A549 (cell line): ENCODE results near the gene UFD1. TPM values are rescaled to one million over a fixed set of nuclear protein-coding genes. Genes with fewer than 3 reads are reported as not detected.

Experiments used
- ATAC-seq, 2 experiments: fragments of 200-7000 bp in 1 of 2; fragments of >200 bp in 1 of 2; cut with Nextera tagmentation in 1 of 2; cut with Tn5 transposase in 1 of 2; 3 replicates each; pipeline versions ENCODE4 v1.8.0 to v1.9.1; 2018 to 2020; ENCODE audit warnings: mild to moderate bottlenecking in 1 of 2, moderate library complexity in 1 of 2
- CTCF ChIA-PET: fragments of 300-600 bp; sonication (Branson Sonifier 250); formaldehyde crosslinking; extraction: SDS; loops from one replicate; lab custom pipeline; 2021; ENCODE audit warnings: antibody characterized with exemption, inconsistent platforms; lab: Yijun Ruan, JAX
- POLR2A ChIA-PET: fragments of 350-600 bp; formaldehyde crosslinking; extraction: SDS; loops from one replicate; lab custom pipeline; 2021; ENCODE audit warnings: antibody characterized with exemption, inconsistent platforms; lab: Yijun Ruan, JAX
- DNase-seq, 2 experiments: peaks; one replicate each; pipeline versions ENCODE4 v3.0.0 to v3.0.0-alpha.2; 2011 to 2016; ENCODE audit warnings: low read depth in 1 of 2, low spot score in 1 of 2
- FAIRE-seq: peaks from 2 replicates; lab custom pipeline; 2011; peaks lifted over from hg19 to GRCh38; lab: Jason Lieb, UNC
- H3K27ac ChIP-seq, 2 experiments: fragments of >200 bp; sonication (Bioruptor Twin); formaldehyde crosslinking; 3 replicates each; pipeline ENCODE4 v1.5.1; 2016 to 2017
- H3K4me1 ChIP-seq: fragments of >200 bp; sonication (Bioruptor Twin); formaldehyde crosslinking; 3 replicates; pipeline ENCODE4 v1.6.1; 2016
- H3K4me2 ChIP-seq: fragments of >200 bp; sonication (Bioruptor Twin); formaldehyde crosslinking; 3 replicates; pipeline ENCODE4 v1.6.1; 2016
- H3K4me3 ChIP-seq: fragments of >200 bp; sonication (Bioruptor Twin); formaldehyde crosslinking; 3 replicates; pipeline ENCODE4 v1.5.1; 2016
- H3K9me3 ChIP-seq: fragments of >200 bp; sonication (Bioruptor Twin); formaldehyde crosslinking; 3 replicates; pipeline ENCODE4 v1.6.1; 2016
- BHLHE40 ChIP-seq: IDR thresholded peaks from 2 replicates; pipeline ENCODE4 v1.6.1; 2012; ENCODE audit warnings: low read depth, low read length, inconsistent platforms
- E2F6 ChIP-seq: IDR thresholded peaks from 2 replicates; pipeline ENCODE4 v1.6.1; 2012; ENCODE audit warnings: low read depth, borderline replicate concordance
- EHMT2 ChIP-seq: fragments of 200-600 bp; sonication (generic); IDR thresholded peaks from 2 replicates; pipeline ENCODE4 v1.6.1; 2016; ENCODE audit warnings: antibody characterized with exemption, low read depth, mild to moderate bottlenecking, moderate library complexity
- EP300 ChIP-seq, 2 experiments: fragments of >200 bp; sonication (Bioruptor Twin); formaldehyde crosslinking; IDR thresholded peaks; 2 replicates in 1 of 2; 3 replicates in 1 of 2; pipeline ENCODE4 v1.6.1; 2016 to 2017
- ESRRA ChIP-seq: fragments of 150-350 bp; IDR thresholded peaks from 2 replicates; pipeline ENCODE4 v1.6.1; 2014; ENCODE audit warnings: mild to moderate bottlenecking, low read length, borderline replicate concordance
- FOSL2 ChIP-seq, 2 experiments: fragments of 450-650 bp in 1 of 2; fragments of >200 bp in 1 of 2; sonication (Bioruptor Twin) in 1 of 2; formaldehyde crosslinking; IDR thresholded peaks; 2 replicates each; pipeline versions ENCODE4 v1.5.0 to v1.6.1; 2016 to 2020; ENCODE audit warnings: mild to moderate bottlenecking in 1 of 2, moderate library complexity in 1 of 2
- HDAC2 ChIP-seq: fragments of 200-600 bp; sonication (generic); IDR thresholded peaks from 2 replicates; pipeline ENCODE4 v1.6.1; 2016
- HMGXB4 ChIP-seq: fragments of 250-450 bp; sonication (Bioruptor Pico); IDR thresholded peaks from 2 replicates; pipeline ENCODE4 v1.5.0; 2021; ENCODE audit warnings: mild to moderate bottlenecking, moderate library complexity, borderline replicate concordance
- JUN ChIP-seq, 2 experiments: fragments of >200 bp; sonication (Bioruptor Twin); formaldehyde crosslinking; IDR thresholded peaks; 2 replicates in 1 of 2; 3 replicates in 1 of 2; pipeline ENCODE4 v1.6.1; 2016 to 2017
- KDM5A ChIP-seq: fragments of 200-600 bp; sonication (generic); IDR thresholded peaks from 2 replicates; pipeline ENCODE4 v1.6.1; 2016; ENCODE audit warnings: antibody characterized with exemption, mild to moderate bottlenecking
- MAX ChIP-seq: IDR thresholded peaks from 2 replicates; pipeline ENCODE4 v1.6.1; 2012
- MAZ ChIP-seq: fragments of 150-350 bp; IDR thresholded peaks from 2 replicates; pipeline ENCODE4 v1.6.1; 2014; ENCODE audit warnings: antibody characterized with exemption, low read depth, low read length, borderline replicate concordance
- PHF8 ChIP-seq: fragments of 200-600 bp; sonication (generic); IDR thresholded peaks from 2 replicates; pipeline ENCODE4 v1.6.1; 2016; ENCODE audit warnings: low read depth, mild to moderate bottlenecking, antibody characterized with exemption, moderate library complexity, borderline replicate concordance
- POLR2A ChIP-seq: IDR thresholded peaks from 2 replicates; pipeline ENCODE4 v1.6.1; 2012; ENCODE audit warnings: mild to moderate bottlenecking, low read length
- POLR2AphosphoS2 ChIP-seq: conservative IDR thresholded peaks from 2 replicates; pipeline ENCODE4 v1.6.1; 2012; ENCODE audit warnings: low read length, improper control_type of control experiment, inconsistent platforms
- SMC3 ChIP-seq: fragments of >200 bp; sonication (Bioruptor Twin); formaldehyde crosslinking; IDR thresholded peaks from 3 replicates; pipeline ENCODE4 v1.6.1; 2018; ENCODE audit warnings: inconsistent platforms
- TP53 ChIP-seq: fragments of 250-450 bp; sonication (Bioruptor Pico); IDR thresholded peaks from 2 replicates; pipeline ENCODE4 v1.5.0; 2021; ENCODE audit warnings: mild to moderate bottlenecking, moderate library complexity
- ZC3H11A ChIP-seq: fragments of 450-650 bp; IDR thresholded peaks from 2 replicates; pipeline ENCODE4 v1.6.1; 2014; ENCODE audit warnings: antibody characterized with exemption, mild to moderate bottlenecking
- ZSCAN20 ChIP-seq: fragments of 250-450 bp; sonication (Bioruptor Pico); IDR thresholded peaks from 2 replicates; pipeline ENCODE4 v1.8.0; 2022; ENCODE audit warnings: mild to moderate bottlenecking, moderate library complexity
- WGBS: methylation state at CpG from one replicate; pipeline ENCODE4 v1.1.6; 2017; ENCODE audit errors: missing lambda C conversion rate; 5-methylcytosine and 5-hydroxymethylcytosine counted together
- polyA plus RNA-seq, 4 experiments: library from polyadenylated mRNA; depleted of rRNA in 3 of 4; stranded (reverse); fragments of >200 nt; fragmentation: RNase III in 1 of 4; extraction: RNeasy Plus Mini Kit Qiagen cat#74134 plus additional on column Dnase treatment in 1 of 4; gene quantifications; 2 replicates in 3 of 4; 3 replicates in 1 of 4; pipeline ENCODE4 v1.2.3, GENCODE V29; 2011 to 2017

Gene UFD1
- polyA plus RNA-seq, 2 of the 4 experiments (the other 2 are of a cell fraction), result 95.4 to 96.1 TPM

GRCh38 chr22:19480173-19480568, 1.2 kb upstream of the UFD1 start:
- FAIRE-seq, result no peak
- Histone ChIP-seq H3K9me3 (no peaks in the 10 kb centered on the region), H3K4me2 (peak overlapping the region; percentile 94), H3K27ac (peak overlapping the region; percentile 83 to 98), H3K4me1 (peaks cover 13% of the 10 kb centered on the region), H3K4me3 (peak overlapping the region; percentile 96)
- ChIA-PET POLR2A (interaction anchor here (1.3 to 1.6 kb wide), 2 partner anchors 9 to 48 kb away, joined by 4 to 5 read pairs; partner anchors contain the start of genes HIRA and MRPL40), CTCF (interaction anchor here (1.0 kb wide), 1 partner anchor 336 kb away, joined by 3 read pairs; the partner anchor contains the start of gene ESS2)
- no peak for DNase-seq
- peak in 1 of 2 experiments; percentile 10; a peak in 3 of 6 replicates for ATAC-seq
- TF ChIP-seq ZSCAN20 (CRISPR knock-in tag) (no peak), HMGXB4 (CRISPR knock-in tag) (no peak), BHLHE40 (no peak), ZC3H11A (no peak), POLR2AphosphoS2 (no peak), POLR2A (no peak), JUN (IDR thresholded peaks at IDR 0.05) (no peak), ESRRA (no peak), SMC3 (no peak), EP300 (IDR thresholded peaks at IDR 0.05) (no peak), MAZ (no peak), EHMT2 (no peak)
- 0% methylated on average over 3 of the region's 15 CpGs for WGBS

GRCh38 chr22:19479355-19480172, 571 bp upstream of the UFD1 start, which contains the start of gene CDC45:
CDC45 (plus strand) TSS chr22:19479920; CDS start chr22:19479969, 49 bp downstream.
- H3K4me1 ChIP-seq, result peaks cover 13% of the 10 kb centered on the region
- ATAC-seq, result peak; percentile 96
- peak within 1 kb of the TSS; percentile 96 for H3K4me3 ChIP-seq
- FAIRE-seq, result no peak
- peak within 1 kb of the TSS; percentile 98 for H3K27ac ChIP-seq
- TF ChIP-seq HDAC2 (0 out of 2 replicates have a peak, but pooled peaks have one; percentile 56), FOSL2 (IDR thresholded peaks at IDR 0.05) (no peak), FOSL2 (CRISPR knock-in tag; IDR thresholded peaks at IDR 0.05) (no peak), TP53 (CRISPR knock-in tag) (peak; percentile 36; the same call in 1 of the 2 replicates), KDM5A (peak; percentile 93), ZC3H11A (no peak), ZSCAN20 (CRISPR knock-in tag) (no peak), POLR2A (no peak), MAX (peak; percentile 72), PHF8 (0 out of 2 replicates have a peak, but pooled peaks have one; percentile 18), E2F6 (peak; percentile 83; the same call in 1 of the 2 replicates), JUN (IDR thresholded peaks at IDR 0.05) (peak in 1 of 2 experiments; percentile 34; a peak in 1 of 5 replicates)
- WGBS, result 2% methylated on average over 31 of the region's 50 CpGs
- POLR2A ChIA-PET, result interaction anchor here (0.6 to 1.6 kb wide), 3 partner anchors 10 to 150 kb away, joined by 3 to 5 read pairs (median 4); partner anchors contain the start of genes HIRA and MRPL40
- peak within 1 kb of the TSS; percentile 98 for H3K4me2 ChIP-seq
- no peaks in the 10 kb centered on the region for H3K9me3 ChIP-seq
- CTCF ChIA-PET, result interaction anchor here (1.0 kb wide), 1 partner anchor 335 kb away, joined by 3 read pairs; the partner anchor contains the start of gene ESS2
- DNase-seq, result peak; percentile 89 to 96
